PC-3 (cell line): ENCODE measurements around the gene EVL. TPM values are rescaled to one million over a fixed set of nuclear protein-coding genes. Genes with fewer than 3 reads are reported as not detected.
A peak's percentile ranks its signal among the peaks of the same experiment; 100 is the strongest.

ENCODE experiments used
- ATAC-seq: fragments of 200-7000 bp; cut with Tn5 transposase; 2 replicates; pipeline ENCODE4 v1.9.1; 2020; ENCODE audit warnings: mild to moderate bottlenecking, moderate library complexity
- Bru-seq: library from RNA; stranded (reverse); fragments of 400-500 nt; gene quantifications from one replicate; lab custom pipeline; 2021; lab: Mats Ljungman, UMichigan
- BruChase-seq, 2 experiments: library from RNA; stranded (reverse); fragments of 400-500 nt; gene quantifications; one replicate each; lab custom pipeline; 2021; lab: Mats Ljungman, UMichigan
- BruUV-seq: library from RNA; stranded (reverse); fragments of 400-500 nt; replicated peaks from 2 replicates; lab custom pipeline; 2021; lab: Mats Ljungman, UMichigan
- CTCF ChIA-PET: fragments of 300-600 bp; sonication (Branson Sonifier 250); formaldehyde crosslinking; loops from one replicate; lab custom pipeline; 2022; ENCODE audit warnings: antibody characterized with exemption; lab: Charles Lee
- POLR2A ChIA-PET: fragments of 300-600 bp; sonication (Branson Sonifier 250); formaldehyde crosslinking; loops from one replicate; lab custom pipeline; 2022; ENCODE audit warnings: antibody characterized with exemption; ENCODE audit not compliant: unreplicated experiment; lab: Charles Lee
- DNase-seq: peaks from one replicate; pipeline ENCODE4 v3.0.0-alpha.2; 2015
- H2AFZ ChIP-seq: fragments of 300-600 bp; sonication (generic); 2 replicates; pipeline ENCODE4 v1.6.0; 2016; ENCODE audit warnings: antibody characterized with exemption, low read length
- H3F3A ChIP-seq: fragments of 300-600 bp; sonication (generic); one replicate; pipeline ENCODE4 v1.6.0; 2017; ENCODE audit warnings: antibody characterized with exemption, low read length, control low read depth, mild to moderate bottlenecking; ENCODE audit not compliant: unreplicated experiment
- H3K27ac ChIP-seq: fragments of 300-600 bp; sonication (generic); 2 replicates; pipeline ENCODE4 v1.5.1; 2016; ENCODE audit warnings: mild to moderate bottlenecking, low read length
- H3K27me3 ChIP-seq: fragments of 300-600 bp; sonication (generic); 2 replicates; pipeline ENCODE4 v1.6.1; 2016; ENCODE audit warnings: low read length, mixed read lengths
- H3K36me3 ChIP-seq: fragments of 300-600 bp; sonication (generic); 2 replicates; pipeline ENCODE4 v1.6.1; 2016; ENCODE audit warnings: low read depth, mixed run types, low read length, mixed read lengths
- H3K4me1 ChIP-seq: fragments of 300-600 bp; sonication (generic); 2 replicates; pipeline ENCODE4 v1.5.1; 2016; ENCODE audit warnings: low read length; ENCODE audit not compliant: insufficient read depth
- H3K4me2 ChIP-seq: fragments of 300-600 bp; sonication (generic); 2 replicates; pipeline ENCODE4 v1.6.0; 2016; ENCODE audit warnings: low read length
- H3K4me3 ChIP-seq: fragments of 300-600 bp; sonication (generic); 2 replicates; pipeline ENCODE4 v1.5.1; 2016; ENCODE audit warnings: mild to moderate bottlenecking, low read length, mixed read lengths
- H3K79me2 ChIP-seq: fragments of 300-600 bp; sonication (generic); 2 replicates; pipeline ENCODE4 v1.6.1; 2017; ENCODE audit warnings: low read length, mixed read lengths
- H3K9ac ChIP-seq: fragments of 300-600 bp; sonication (generic); 2 replicates; pipeline ENCODE4 v1.6.0; 2016; ENCODE audit warnings: mild to moderate bottlenecking, low read length
- H3K9me2 ChIP-seq: fragments of 300-600 bp; sonication (generic); replicated peaks from 2 replicates; pipeline ENCODE4 v1.6.1; 2016; ENCODE audit warnings: mixed run types, low read length, mixed read lengths
- H3K9me3 ChIP-seq: fragments of 300-600 bp; sonication (generic); 2 replicates; pipeline ENCODE4 v1.6.1; 2016; ENCODE audit warnings: low read length, mixed read lengths
- H4K20me1 ChIP-seq: fragments of 300-600 bp; sonication (generic); 2 replicates; pipeline ENCODE4 v1.6.1; 2016; ENCODE audit warnings: low read length, mixed read lengths
- CTCF ChIP-seq: fragments of 300-600 bp; sonication (generic); conservative IDR thresholded peaks from 2 replicates; pipeline ENCODE4 v1.5.1; 2017; ENCODE audit warnings: antibody characterized with exemption, low read depth, mild to moderate bottlenecking, low read length
- EZH2 ChIP-seq: fragments of 300-600 bp; sonication (generic); IDR thresholded peaks from one replicate; pipeline ENCODE4 v1.6.1; 2017; ENCODE audit warnings: antibody characterized with exemption, mild to moderate bottlenecking, low read length; ENCODE audit not compliant: unreplicated experiment
- EZH2phosphoT487 ChIP-seq: fragments of 300-600 bp; sonication (generic); IDR thresholded peaks from 2 replicates; pipeline ENCODE4 v1.6.1; 2018; ENCODE audit warnings: mild to moderate bottlenecking, antibody characterized with exemption, low read length, borderline replicate concordance
- intact Hi-C: fragments of 100-400 bp; cut with micrococcal nuclease; formaldehyde crosslinking; loops from 2 replicates; pipeline ENCODE4 v1.9.0; 2023
- long read RNA-seq: library from polyadenylated mRNA; unstranded; transcript quantifications from one replicate; pipeline ENCODE4 v2.0.0, GENCODE V29; 2021; ENCODE audit not compliant: unreplicated experiment
- total RNA-seq: library from RNA; depleted of rRNA; stranded (reverse); fragments of >200 nt; gene quantifications from 2 replicates; pipeline ENCODE4 v1.2.3, GENCODE V29; 2014; rRNA removed

EVL gene
- total RNA-seq, result 26.5 and 31.7 TPM in 2 replicates
- percentile 53 among the genes with signal in this experiment for Bru-seq, nascent RNA
- BruChase-seq, experiment 1, labeled RNA remaining after a 6-hour chase, result percentile 47 among the genes with signal in this experiment
- percentile 55 among the genes with signal in this experiment for BruChase-seq, experiment 2, labeled RNA remaining after a 2-hour chase
- long read RNA-seq, transcript EVL-202 (14 exons, 2,353 nt), result major isoform, 9 of 26 reads
- long read RNA-seq, partial matches to known transcripts, result 13 of 26 reads
- long read RNA-seq, other reads (novel, unspliced or antisense), result 3 of 26 reads

- Histone ChIP-seq H4K20me1 (no peaks in the 10 kb centered on the region), H3K4me1 (peaks cover 26% of the 10 kb centered on the region), H3K9ac (no peak within 1 kb of the TSS), H3K27me3 (no peaks in the 10 kb centered on the region), H3K27ac (no peak within 1 kb of the TSS), H3K4me3 (no peak within 1 kb of the TSS), H3K36me3 (no peaks in the 10 kb centered on the region), H3F3A (no peaks in the 10 kb centered on the region), H3K79me2 (peaks cover 6% of the 10 kb centered on the region), H3K9me2 (no peaks in the 10 kb centered on the region), H3K4me2 (no peak within 1 kb of the TSS), H3K9me3 (no peaks in the 10 kb centered on the region), H2AFZ (no peak within 1 kb of the TSS)
- intact Hi-C loops, result no loop called here
- BruUV-seq, result no TSS peak
- ATAC-seq, result no peak
- TF ChIP-seq EZH2phosphoT487 (no peak), EZH2 (no peak), CTCF (no peak)
- CTCF ChIA-PET, result no interaction called here
- no peak for DNase-seq
- POLR2A ChIA-PET, result no interaction called here
These were observed at the start of gene EVL for GRCh38 chr14:100065111-100065871. EVL (plus strand) TSS chr14:100065422; CDS start chr14:100065501, 79 bp downstream.

- BruUV-seq, result no TSS peak
- intact Hi-C loops, result no loop called here
- Histone ChIP-seq H3K4me2 (no peak overlapping the region), H3K9me3 (no peaks in the 10 kb centered on the region), H2AFZ (no peak overlapping the region), H3K27ac (no peak overlapping the region), H3K79me2 (no peaks in the 10 kb centered on the region), H3F3A (no peaks in the 10 kb centered on the region), H3K36me3 (no peaks in the 10 kb centered on the region), H3K27me3 (no peaks in the 10 kb centered on the region), H3K9ac (no peak overlapping the region), H3K4me3 (no peak overlapping the region), H4K20me1 (no peaks in the 10 kb centered on the region), H3K4me1 (peaks cover 10% of the 10 kb centered on the region), H3K9me2 (no peaks in the 10 kb centered on the region)
- no peak for DNase-seq
- ChIA-PET CTCF (no interaction called here), POLR2A (no interaction called here)
- TF ChIP-seq EZH2phosphoT487, result no peak
- TF ChIP-seq EZH2, result no peak
- TF ChIP-seq CTCF, result no peak
- no peak for ATAC-seq
These were observed 47.7 kb upstream of the EVL start for GRCh38 chr14:100017553-100017952.

- Histone ChIP-seq H3K9ac (no peak overlapping the region), H3K4me1 (peaks cover 10% of the 10 kb centered on the region), H3K27ac (no peak overlapping the region), H3K27me3 (no peaks in the 10 kb centered on the region), H3K9me3 (no peaks in the 10 kb centered on the region), H3K79me2 (no peaks in the 10 kb centered on the region), H4K20me1 (no peaks in the 10 kb centered on the region), H3K4me2 (no peak overlapping the region), H3K9me2 (no peaks in the 10 kb centered on the region), H2AFZ (no peak overlapping the region), H3K36me3 (no peaks in the 10 kb centered on the region), H3K4me3 (no peak overlapping the region), H3F3A (no peaks in the 10 kb centered on the region)
- DNase-seq (no peak), ATAC-seq (no peak)
- ChIA-PET CTCF (no interaction called here), POLR2A (no interaction called here)
- intact Hi-C loops, result no loop called here
- BruUV-seq, result no TSS peak
- TF ChIP-seq CTCF (no peak), EZH2phosphoT487 (no peak), EZH2 (no peak)
These were observed 47.2 kb upstream of the EVL start for GRCh38 chr14:100018054-100018453.
